GM12892 (cell line): ENCODE data around the gene CD38.

Experiments
- POLR2A ChIP-seq: IDR thresholded peaks from 2 replicates; pipeline ENCODE4 v1.6.1; 2011; ENCODE audit warnings: low read depth, low read length, control low read depth
- POLR2AphosphoS5 ChIP-seq: IDR thresholded peaks from 2 replicates; pipeline ENCODE4 v1.6.1; 2011; ENCODE audit warnings: low read depth, low read length, control low read depth

DNA sequence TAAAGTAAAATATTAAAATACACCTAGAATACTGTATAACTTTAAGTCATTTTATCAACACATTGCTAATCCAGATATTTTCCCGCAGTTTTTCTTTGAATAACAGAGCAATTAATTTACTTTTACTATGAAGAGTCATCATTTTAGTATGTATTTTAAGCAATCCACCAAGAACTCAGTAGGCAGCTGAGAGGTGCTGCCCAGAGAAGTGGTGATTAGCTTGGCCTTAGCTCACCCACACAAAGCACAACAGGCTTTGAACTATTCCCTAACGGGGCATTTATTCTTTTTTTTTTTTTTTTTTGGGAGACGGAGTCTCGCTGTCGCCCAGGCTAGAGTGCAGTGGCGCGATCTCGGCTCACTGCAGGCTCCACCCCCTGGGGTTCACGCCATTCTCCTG, 74.4 kb downstream of the CD38 start:
- TF ChIP-seq POLR2A (no peak), POLR2AphosphoS5 (no peak)
